Astrocyte (in vitro differentiated cells and primary cell): ENCODE data around the gene NPEPL1.

Source experiments
- EZH2 ChIP-seq: IDR thresholded peaks from 2 replicates; pipeline ENCODE4 v1.6.1; 2012; ENCODE audit warnings: mild to moderate bottlenecking, low read length, inconsistent platforms; ENCODE audit not compliant: insufficient read depth
- TF ChIP-seq, protein P1 (sequence below): IDR thresholded peaks from 2 replicates; pipeline ENCODE4 v1.5.1; 2011; ENCODE audit warnings: low read depth, mild to moderate bottlenecking, inconsistent platforms, low read length, moderate library complexity; ENCODE audit not compliant: insufficient read depth

DNA sequence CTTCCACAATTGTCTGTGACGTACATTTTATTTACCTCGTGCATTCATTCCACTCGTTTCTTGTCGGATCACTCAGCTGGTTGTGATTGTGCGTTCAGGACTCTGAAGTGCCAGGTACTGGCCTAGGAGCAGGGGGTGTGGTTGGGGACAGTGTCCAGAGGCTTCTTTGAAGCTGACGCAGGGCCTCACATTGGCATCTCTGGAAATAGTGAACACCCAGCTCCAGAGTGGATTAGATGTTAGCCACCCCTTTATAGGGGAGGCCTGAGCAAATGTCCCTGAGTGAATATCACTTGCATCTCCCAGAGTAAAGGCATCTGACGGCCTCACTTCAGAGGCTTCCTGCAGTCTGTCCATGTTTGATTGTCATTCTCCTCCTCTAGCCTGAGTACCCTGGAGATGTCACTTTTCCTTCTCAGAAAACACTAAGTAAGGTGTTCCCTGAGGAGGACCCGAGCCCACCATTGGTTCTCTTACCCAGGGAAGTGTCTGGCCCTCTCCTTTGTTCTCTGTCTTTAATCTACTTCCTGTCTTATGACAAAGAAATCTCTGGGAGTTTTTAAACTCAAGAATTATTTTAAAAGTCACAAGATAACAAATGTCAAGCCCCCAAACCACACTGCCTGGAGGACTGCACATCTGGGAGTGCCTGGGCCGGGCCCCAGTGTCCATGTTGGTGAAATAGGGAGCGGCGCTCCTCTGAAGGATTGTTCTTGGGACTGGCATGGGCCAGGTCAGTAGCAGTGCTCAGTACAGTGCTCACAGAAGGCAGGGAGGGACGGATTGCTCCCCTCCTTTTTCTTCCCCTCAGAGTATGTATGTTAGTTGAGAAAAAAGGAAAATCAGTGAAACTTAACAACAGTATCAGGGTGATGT is 30.8 kb upstream of the NPEPL1 start:
- TF ChIP-seq, protein P1, sequence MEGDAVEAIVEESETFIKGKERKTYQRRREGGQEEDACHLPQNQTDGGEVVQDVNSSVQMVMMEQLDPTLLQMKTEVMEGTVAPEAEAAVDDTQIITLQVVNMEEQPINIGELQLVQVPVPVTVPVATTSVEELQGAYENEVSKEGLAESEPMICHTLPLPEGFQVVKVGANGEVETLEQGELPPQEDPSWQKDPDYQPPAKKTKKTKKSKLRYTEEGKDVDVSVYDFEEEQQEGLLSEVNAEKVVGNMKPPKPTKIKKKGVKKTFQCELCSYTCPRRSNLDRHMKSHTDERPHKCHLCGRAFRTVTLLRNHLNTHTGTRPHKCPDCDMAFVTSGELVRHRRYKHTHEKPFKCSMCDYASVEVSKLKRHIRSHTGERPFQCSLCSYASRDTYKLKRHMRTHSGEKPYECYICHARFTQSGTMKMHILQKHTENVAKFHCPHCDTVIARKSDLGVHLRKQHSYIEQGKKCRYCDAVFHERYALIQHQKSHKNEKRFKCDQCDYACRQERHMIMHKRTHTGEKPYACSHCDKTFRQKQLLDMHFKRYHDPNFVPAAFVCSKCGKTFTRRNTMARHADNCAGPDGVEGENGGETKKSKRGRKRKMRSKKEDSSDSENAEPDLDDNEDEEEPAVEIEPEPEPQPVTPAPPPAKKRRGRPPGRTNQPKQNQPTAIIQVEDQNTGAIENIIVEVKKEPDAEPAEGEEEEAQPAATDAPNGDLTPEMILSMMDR = no peak
- TF ChIP-seq EZH2 = no peak
